Tibial artery (tissue), 4 donors: ENCODE data around the gene PLEKHA4.
"Not testable (repeated sequence)": the region's sequence is repeated elsewhere in the genome, so short reads cannot be mapped to it uniquely, and the experiment has no call there.

Experiments
- DNase-seq, 2 donors: peaks; one replicate each; pipeline ENCODE4 v3.0.0-alpha.2; 2019
- H3K27ac ChIP-seq, 2 donors: fragments of 200-600 bp; sonication (generic) in 1 of 2; 1 replicate in 1 of 2; 2 replicates in 1 of 2; pipeline ENCODE4 v1.5.1; 2018 to 2019; ENCODE audit warnings: mild to moderate bottlenecking in 1 of 2
- H3K27me3 ChIP-seq, 2 donors: fragments of 200-600 bp; sonication (generic) in 1 of 2; one replicate each; pipeline versions ENCODE4 v1.5.1 to v1.6.0; 2016 to 2019
- H3K36me3 ChIP-seq, 3 donors: fragments of 200-600 bp; sonication (generic) in 2 of 3; one replicate each; pipeline ENCODE4 v1.5.1; 2016 to 2019; ENCODE audit warnings: mild to moderate bottlenecking in 2 of 3
- H3K4me1 ChIP-seq, 4 donors: fragments of 200-600 bp; sonication (generic) in 2 of 4; 1 replicate in 3 of 4; 2 replicates in 1 of 4; pipeline ENCODE4 v1.5.1; 2016 to 2019
- H3K4me3 ChIP-seq, 2 donors: fragments of 200-600 bp; sonication (generic) in 1 of 2; 1 replicate in 1 of 2; 2 replicates in 1 of 2; pipeline ENCODE4 v1.5.1; 2018 to 2019; ENCODE audit warnings: mild to moderate bottlenecking in 2 of 2
- H3K9me3 ChIP-seq, 3 donors: fragments of 200-600 bp; sonication (generic) in 1 of 3; one replicate each; pipeline ENCODE4 v1.5.1; 2016 to 2019
- intact Hi-C: fragments of 100-400 bp; cut with DNase I; formaldehyde crosslinking; loops from one replicate; pipeline ENCODE4 v1.15.0; 2023; ENCODE audit warnings: low total_unique reads
- TF ChIP-seq, protein P1 (sequence below), 2 experiments: fragments of 200-600 bp in 1 of 2; fragments of 450-650 bp in 1 of 2; IDR thresholded peaks; one replicate each; pipeline ENCODE4 v1.5.1; 2017 to 2019; ENCODE audit warnings: antibody characterized with exemption in 2 of 2, mild to moderate bottlenecking in 1 of 2, moderate library complexity in 1 of 2

Gene PLEKHA4

DNA sequence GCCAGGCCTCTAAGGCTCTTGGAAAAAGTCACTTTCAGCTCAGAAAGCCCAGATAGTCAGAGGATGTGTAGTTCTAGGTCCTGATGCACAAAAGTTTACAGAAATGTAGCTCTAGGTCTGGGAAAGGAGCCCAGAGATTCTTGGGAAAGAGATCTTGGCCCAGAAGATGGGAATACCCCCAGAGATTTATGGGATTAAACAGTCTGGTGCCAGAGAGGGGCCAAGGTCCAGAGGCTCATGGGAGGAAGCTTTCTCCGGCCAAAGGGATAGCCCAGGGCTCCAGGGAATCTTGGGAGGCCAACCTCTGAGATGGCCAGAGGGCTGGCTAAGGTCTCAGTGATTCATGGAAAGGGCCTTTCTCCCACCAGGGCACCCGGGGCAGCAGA is 72.7 kb downstream of the PLEKHA4 start:
- Histone ChIP-seq H3K4me1 (peaks cover 0 to 23% (median 17%) of the 10 kb centered on the region in 4 donors), H3K27ac (peak overlapping the region; percentile 80 to 86), H3K4me3 (peak overlapping the region; percentile 36 to 45), H3K36me3 (peaks cover 0 to 35% (median 14%) of the 10 kb centered on the region in 3 donors), H3K9me3 (no peaks in the 10 kb centered on the region), H3K27me3 (no peaks in the 10 kb centered on the region)
- peak; percentile 68 to 87 for DNase-seq
- intact Hi-C loops: loop anchor here (2.0 to 5.0 kb wide), 2 partner anchors 37 to 177 kb away; no protein-coding TSS in a partner anchor
- TF ChIP-seq, protein P1, sequence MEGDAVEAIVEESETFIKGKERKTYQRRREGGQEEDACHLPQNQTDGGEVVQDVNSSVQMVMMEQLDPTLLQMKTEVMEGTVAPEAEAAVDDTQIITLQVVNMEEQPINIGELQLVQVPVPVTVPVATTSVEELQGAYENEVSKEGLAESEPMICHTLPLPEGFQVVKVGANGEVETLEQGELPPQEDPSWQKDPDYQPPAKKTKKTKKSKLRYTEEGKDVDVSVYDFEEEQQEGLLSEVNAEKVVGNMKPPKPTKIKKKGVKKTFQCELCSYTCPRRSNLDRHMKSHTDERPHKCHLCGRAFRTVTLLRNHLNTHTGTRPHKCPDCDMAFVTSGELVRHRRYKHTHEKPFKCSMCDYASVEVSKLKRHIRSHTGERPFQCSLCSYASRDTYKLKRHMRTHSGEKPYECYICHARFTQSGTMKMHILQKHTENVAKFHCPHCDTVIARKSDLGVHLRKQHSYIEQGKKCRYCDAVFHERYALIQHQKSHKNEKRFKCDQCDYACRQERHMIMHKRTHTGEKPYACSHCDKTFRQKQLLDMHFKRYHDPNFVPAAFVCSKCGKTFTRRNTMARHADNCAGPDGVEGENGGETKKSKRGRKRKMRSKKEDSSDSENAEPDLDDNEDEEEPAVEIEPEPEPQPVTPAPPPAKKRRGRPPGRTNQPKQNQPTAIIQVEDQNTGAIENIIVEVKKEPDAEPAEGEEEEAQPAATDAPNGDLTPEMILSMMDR (IDR thresholded peaks at IDR 0.05): no peak

DNA sequence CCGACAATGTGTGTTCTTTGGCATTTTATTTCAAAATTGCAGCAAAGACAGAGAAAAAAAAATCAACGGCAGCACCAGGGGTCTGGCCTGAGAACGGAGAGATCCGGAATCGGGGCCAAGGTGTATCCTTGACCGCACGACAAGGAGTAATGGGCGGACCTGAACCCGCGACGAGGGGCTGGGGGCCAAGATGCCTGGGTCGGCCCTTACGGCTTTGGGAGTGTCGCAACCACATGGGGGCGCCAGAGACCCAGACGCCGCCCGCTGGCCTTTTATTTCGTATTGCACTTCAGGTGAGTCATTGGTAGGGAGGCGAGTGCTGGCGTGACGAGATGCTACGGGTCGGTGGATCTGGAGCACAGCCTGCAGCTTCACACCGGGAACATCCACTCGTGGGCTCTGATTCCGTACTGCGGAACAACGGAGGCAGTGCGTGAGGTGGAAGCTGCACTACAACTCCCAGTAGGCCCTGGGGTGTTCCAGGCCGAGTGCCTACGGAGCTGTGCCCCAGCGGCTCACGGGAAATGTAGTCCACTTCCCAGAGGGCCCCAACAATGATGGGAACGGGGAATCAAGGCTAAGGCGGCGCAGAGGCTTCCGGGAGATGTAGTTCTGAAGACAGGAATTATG is 73.2 kb downstream of the PLEKHA4 start:
- peak overlapping the region; percentile 80 to 86 for H3K27ac ChIP-seq
- peak overlapping the region; percentile 36 to 45 for H3K4me3 ChIP-seq
- H3K9me3 ChIP-seq: no peaks in the 10 kb centered on the region
- intact Hi-C loops: loop anchor here (2.0 to 5.0 kb wide), 2 partner anchors 38 to 177 kb away; no protein-coding TSS in a partner anchor
- no peaks in the 10 kb centered on the region for H3K27me3 ChIP-seq
- peak; percentile 95 to 97 for DNase-seq
- peaks cover 0 to 23% (median 17%) of the 10 kb centered on the region in 4 donors for H3K4me1 ChIP-seq
- TF ChIP-seq, protein P1 (IDR thresholded peaks at IDR 0.05): peak; percentile 92 to 98
- H3K36me3 ChIP-seq: peaks cover 0 to 34% (median 14%) of the 10 kb centered on the region in 3 donors

DNA sequence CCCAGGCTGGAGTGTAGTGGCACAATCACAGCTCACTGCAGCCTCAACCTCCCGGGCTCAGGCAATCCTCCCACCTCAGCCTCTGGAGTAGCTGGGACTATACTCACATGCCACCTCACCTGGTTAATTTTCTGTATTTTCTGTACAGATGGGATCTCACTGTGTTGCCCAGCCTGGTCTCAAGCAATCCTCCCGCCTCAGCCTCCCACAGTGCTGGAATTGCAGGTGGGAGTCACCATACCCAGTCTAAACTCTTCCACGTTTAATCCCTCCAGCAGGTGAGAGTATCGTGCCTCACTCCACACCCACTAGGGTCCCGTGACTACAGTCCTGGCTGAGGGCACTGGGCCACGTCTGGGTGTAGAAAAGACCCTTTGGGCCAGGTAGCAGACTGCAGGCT is 74.1 kb downstream of the PLEKHA4 start:
- intact Hi-C loops: loop anchor here (2.0 to 5.0 kb wide), 2 partner anchors 39 to 387 kb away; no protein-coding TSS in a partner anchor
- Histone ChIP-seq H3K36me3 (peaks cover 0 to 25% (median 7%) of the 10 kb centered on the region in 3 donors), H3K9me3 (no peaks in the 10 kb centered on the region), H3K4me1 (peaks cover 0 to 23% (median 17%) of the 10 kb centered on the region in 4 donors), H3K27me3 (no peaks in the 10 kb centered on the region), H3K27ac (peak overlapping the region; percentile 80 to 86), H3K4me3 (no peak overlapping the region)
- TF ChIP-seq, protein P1 (IDR thresholded peaks at IDR 0.05): no peak
- no peak for DNase-seq

DNA sequence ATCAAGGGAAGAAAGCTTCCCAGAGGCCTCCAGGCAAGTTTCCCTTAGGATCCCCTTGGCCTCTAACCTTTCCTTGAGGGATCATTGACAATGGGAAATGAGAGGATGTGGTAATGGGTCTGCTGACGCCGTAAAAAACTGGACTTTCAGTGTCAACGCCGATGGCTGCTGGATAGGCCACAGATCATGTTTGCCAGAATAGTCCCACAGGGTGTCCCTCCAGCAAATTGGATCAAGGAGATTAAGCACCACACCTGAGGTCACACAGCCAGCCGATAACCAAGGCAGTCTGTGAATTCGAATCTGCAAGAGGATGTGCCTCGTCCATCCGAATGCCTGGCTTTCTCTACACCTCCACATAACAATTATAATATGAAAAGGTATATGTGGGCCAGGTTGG is 75.1 kb downstream of the PLEKHA4 start:
- Histone ChIP-seq H3K36me3 (peaks cover 0 to 16% (median 0%) of the 10 kb centered on the region in 3 donors), H3K27ac (no peak overlapping the region), H3K27me3 (no peaks in the 10 kb centered on the region), H3K9me3 (no peaks in the 10 kb centered on the region), H3K4me1 (peaks cover 0 to 23% (median 17%) of the 10 kb centered on the region in 4 donors), H3K4me3 (no peak overlapping the region)
- TF ChIP-seq, protein P1 (IDR thresholded peaks at IDR 0.05): no peak
- no peak for DNase-seq
- intact Hi-C loops: loop anchor here (5.0 kb wide), 1 partner anchor 386 kb away; no protein-coding TSS in a partner anchor

DNA sequence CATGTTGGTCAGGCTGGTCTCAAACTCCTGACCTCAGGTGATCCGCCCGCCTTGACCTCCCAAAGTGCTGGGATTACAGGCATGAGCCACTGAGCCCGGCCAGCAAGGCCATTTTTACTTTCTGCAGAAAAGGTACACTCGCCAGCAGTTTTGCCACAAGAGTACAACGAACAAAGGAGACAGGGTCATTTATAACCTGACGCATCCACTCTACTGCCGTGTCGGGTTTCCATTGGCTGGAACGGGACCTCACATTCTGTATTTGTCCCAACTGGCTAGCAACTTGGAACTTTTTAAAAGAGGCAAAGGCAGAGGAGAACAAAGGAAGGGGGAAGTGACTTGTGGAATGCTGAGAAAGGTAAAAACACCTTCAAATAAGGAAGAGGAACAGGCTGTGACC is 81.1 kb downstream of the PLEKHA4 start:
- H3K4me1 ChIP-seq, H3K4me3 ChIP-seq, intact Hi-C loops, DNase-seq, H3K27ac ChIP-seq, H3K9me3 ChIP-seq, H3K27me3 ChIP-seq, H3K36me3 ChIP-seq: not testable (repeated sequence)
